HepG2 (cell line): ENCODE data around the gene SALL2. TPM values are rescaled to one million over a fixed set of nuclear protein-coding genes. Genes with fewer than 3 reads are reported as not detected.

Experiments
- CENPX ChIP-seq: sonication (generic); formaldehyde crosslinking; IDR thresholded peaks from 2 replicates; pipeline ENCODE4 v1.9.0; 2021; ENCODE audit warnings: mild to moderate bottlenecking, missing genetic modification reagents, moderate library complexity
- MAZ ChIP-seq, 2 experiments: sonication (generic) in 1 of 2; formaldehyde crosslinking in 1 of 2; IDR thresholded peaks; 2 replicates each; pipeline versions ENCODE4 v1.5.0 to v1.6.1; 2012 to 2020; ENCODE audit warnings: low read depth in 2 of 2, mild to moderate bottlenecking in 2 of 2, borderline replicate concordance in 1 of 2, improper control_type of control experiment in 1 of 2, low read length in 1 of 2, missing genetic modification reagents in 1 of 2, moderate library complexity in 1 of 2
- NFKBIZ ChIP-seq: IDR thresholded peaks from 2 replicates; pipeline ENCODE4 v1.6.1; 2018; ENCODE audit warnings: missing genetic modification reagents, missing compliant biosample characterization
- NPAS2 ChIP-seq: sonication (generic); formaldehyde crosslinking; IDR thresholded peaks from 2 replicates; pipeline ENCODE4 v1.8.0; 2022; ENCODE audit warnings: mild to moderate bottlenecking, missing genetic modification reagents, borderline replicate concordance
- NR1H2 ChIP-seq: sonication (generic); formaldehyde crosslinking; IDR thresholded peaks from 2 replicates; pipeline ENCODE4 v1.8.1; 2022; ENCODE audit warnings: low read depth, missing genetic modification reagents, borderline replicate concordance
- RFX5 ChIP-seq: IDR thresholded peaks from 2 replicates; pipeline ENCODE4 v1.6.1; 2011; ENCODE audit warnings: low read depth, low read length, improper control_type of control experiment
- SIN3A ChIP-seq: IDR thresholded peaks from 2 replicates; pipeline ENCODE4 v1.6.1; 2011; ENCODE audit warnings: low read depth, mild to moderate bottlenecking, control low read depth, low read length, borderline replicate concordance
- SIX1 ChIP-seq: sonication (generic); formaldehyde crosslinking; IDR thresholded peaks from 2 replicates; pipeline ENCODE4 v1.4.0; 2020; ENCODE audit warnings: missing genetic modification reagents, borderline replicate concordance
- SNRNP70 ChIP-seq: fragments of 200-400 bp; formaldehyde crosslinking; IDR thresholded peaks from 2 replicates; pipeline ENCODE4 v1.6.1; 2017; ENCODE audit warnings: mild to moderate bottlenecking, low read depth, low read length, moderate library complexity
- U2AF2 ChIP-seq: fragments of 200-400 bp; formaldehyde crosslinking; IDR thresholded peaks from 2 replicates; pipeline ENCODE4 v1.6.1; 2017; ENCODE audit warnings: low read depth, mild to moderate bottlenecking, low read length
- ZNF441 ChIP-seq: sonication (generic); formaldehyde crosslinking; IDR thresholded peaks from 2 replicates; pipeline ENCODE4 v1.7.0; 2021; ENCODE audit warnings: missing genetic modification reagents, borderline replicate concordance
- ZNF556 ChIP-seq: sonication (generic); formaldehyde crosslinking; IDR thresholded peaks from 2 replicates; pipeline ENCODE4 v1.4.0; 2020; ENCODE audit warnings: mild to moderate bottlenecking, missing genetic modification reagents, borderline replicate concordance
- ZNF567 ChIP-seq: sonication (generic); formaldehyde crosslinking; IDR thresholded peaks from 2 replicates; pipeline ENCODE4 v1.8.1; 2023; ENCODE audit warnings: mild to moderate bottlenecking, missing genetic modification reagents, borderline replicate concordance
- polyA plus RNA-seq, 8 experiments: library from polyadenylated mRNA; depleted of rRNA in 3 of 8; stranded (reverse) in 7 of 8; unstranded in 1 of 8; fragments of >200 nt; fragmentation: Illumina TruSeq in 4 of 8; extraction: Trizol in 4 of 8; gene quantifications; 2 replicates each; pipeline versions ENCODE4 v1.2.1 to v1.2.3, GENCODE V29; 2011 to 2016; ENCODE audit warnings: low read depth in 4 of 8, missing spikeins in 1 of 8, mixed read lengths in 1 of 8; ENCODE audit not compliant: insufficient read depth in 1 of 8
- total RNA-seq, 5 experiments: library from RNA; depleted of rRNA; stranded (reverse); fragments of >200 nt; fragmentation: Illumina TruSeq; extraction: Trizol; gene quantifications; 2 replicates each; pipeline ENCODE4 v1.2.3, GENCODE V29; 2016; ENCODE audit warnings: low read depth in 1 of 5
- TF ChIP-seq, protein P1 (sequence below): IDR thresholded peaks from 2 replicates; pipeline ENCODE4 v1.6.1; 2018; ENCODE audit warnings: missing genetic modification reagents
- TF ChIP-seq, protein P2 (sequence below): sonication (generic); formaldehyde crosslinking; IDR thresholded peaks from 2 replicates; pipeline ENCODE4 v1.8.1; 2022; ENCODE audit warnings: low read depth, mild to moderate bottlenecking, missing genetic modification reagents
- TF ChIP-seq, protein P3 (sequence below): sonication (generic); formaldehyde crosslinking; IDR thresholded peaks from 2 replicates; pipeline ENCODE4 v1.4.0; 2020; ENCODE audit warnings: mild to moderate bottlenecking, missing genetic modification reagents
- TF ChIP-seq, protein P4 (sequence below): sonication (generic); formaldehyde crosslinking; IDR thresholded peaks from 2 replicates; pipeline ENCODE4 v1.4.0; 2020; ENCODE audit warnings: missing genetic modification reagents
- TF ChIP-seq, protein P5 (sequence below): IDR thresholded peaks from 2 replicates; pipeline ENCODE4 v1.6.1; 2012; ENCODE audit warnings: low read length, improper control_type of control experiment

Gene SALL2
- total and polyA plus RNA-seq, 2 of the 13 experiments (the other 11 are each of a cell fraction or from before 2014, with no cell fraction given), result 4.9 to 5.8 TPM

DNA sequence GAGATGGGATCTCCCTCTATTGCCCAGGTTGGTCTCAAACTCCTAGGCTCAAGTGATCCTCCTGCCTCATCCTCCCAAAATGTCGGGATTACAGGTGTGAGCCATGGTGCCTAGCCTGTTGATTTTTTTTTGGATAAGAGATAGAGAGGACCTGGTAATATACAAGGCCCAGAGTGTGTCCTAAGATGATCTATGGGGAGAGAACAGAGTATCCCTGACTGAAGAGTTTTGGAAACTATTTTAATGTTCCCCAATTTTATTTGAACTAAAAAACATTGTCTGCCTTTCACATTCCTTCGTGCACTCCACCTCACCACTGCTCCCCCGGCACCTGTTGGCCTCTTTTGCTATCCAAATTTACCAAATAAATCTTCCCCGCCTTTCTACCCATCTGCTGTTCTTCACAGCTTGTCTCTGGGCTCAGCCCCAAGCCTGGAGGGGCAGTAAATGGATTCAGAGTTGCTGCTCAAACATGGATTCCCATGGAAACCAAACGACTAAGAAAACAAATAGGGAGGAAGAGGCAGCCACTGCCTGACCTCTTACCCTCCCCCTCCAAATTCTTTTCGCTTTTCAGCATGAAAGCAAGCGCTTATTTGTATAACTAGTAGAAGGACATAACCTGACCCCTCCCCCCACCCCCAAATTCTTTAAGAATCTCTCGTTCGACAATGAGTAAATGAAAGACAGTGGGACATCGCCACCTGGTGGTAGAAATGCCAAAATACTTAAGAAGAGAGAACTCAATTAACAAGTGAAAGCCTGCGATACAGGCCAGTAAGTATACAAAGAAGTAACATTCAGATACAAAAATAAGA is 31.1 kb upstream of the SALL2 start (continued):
- TF ChIP-seq U2AF2, result no peak
- TF ChIP-seq ZNF441 (CRISPR knock-in tag), result no peak; the same call in 1 of the 2 replicates
- no peak; the same call in 1 of the 2 replicates for TF ChIP-seq ZNF556 (CRISPR knock-in tag)
- TF ChIP-seq, protein P1, sequence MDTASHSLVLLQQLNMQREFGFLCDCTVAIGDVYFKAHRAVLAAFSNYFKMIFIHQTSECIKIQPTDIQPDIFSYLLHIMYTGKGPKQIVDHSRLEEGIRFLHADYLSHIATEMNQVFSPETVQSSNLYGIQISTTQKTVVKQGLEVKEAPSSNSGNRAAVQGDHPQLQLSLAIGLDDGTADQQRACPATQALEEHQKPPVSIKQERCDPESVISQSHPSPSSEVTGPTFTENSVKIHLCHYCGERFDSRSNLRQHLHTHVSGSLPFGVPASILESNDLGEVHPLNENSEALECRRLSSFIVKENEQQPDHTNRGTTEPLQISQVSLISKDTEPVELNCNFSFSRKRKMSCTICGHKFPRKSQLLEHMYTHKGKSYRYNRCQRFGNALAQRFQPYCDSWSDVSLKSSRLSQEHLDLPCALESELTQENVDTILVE, result peak; percentile 58
- TF ChIP-seq, protein P2, sequence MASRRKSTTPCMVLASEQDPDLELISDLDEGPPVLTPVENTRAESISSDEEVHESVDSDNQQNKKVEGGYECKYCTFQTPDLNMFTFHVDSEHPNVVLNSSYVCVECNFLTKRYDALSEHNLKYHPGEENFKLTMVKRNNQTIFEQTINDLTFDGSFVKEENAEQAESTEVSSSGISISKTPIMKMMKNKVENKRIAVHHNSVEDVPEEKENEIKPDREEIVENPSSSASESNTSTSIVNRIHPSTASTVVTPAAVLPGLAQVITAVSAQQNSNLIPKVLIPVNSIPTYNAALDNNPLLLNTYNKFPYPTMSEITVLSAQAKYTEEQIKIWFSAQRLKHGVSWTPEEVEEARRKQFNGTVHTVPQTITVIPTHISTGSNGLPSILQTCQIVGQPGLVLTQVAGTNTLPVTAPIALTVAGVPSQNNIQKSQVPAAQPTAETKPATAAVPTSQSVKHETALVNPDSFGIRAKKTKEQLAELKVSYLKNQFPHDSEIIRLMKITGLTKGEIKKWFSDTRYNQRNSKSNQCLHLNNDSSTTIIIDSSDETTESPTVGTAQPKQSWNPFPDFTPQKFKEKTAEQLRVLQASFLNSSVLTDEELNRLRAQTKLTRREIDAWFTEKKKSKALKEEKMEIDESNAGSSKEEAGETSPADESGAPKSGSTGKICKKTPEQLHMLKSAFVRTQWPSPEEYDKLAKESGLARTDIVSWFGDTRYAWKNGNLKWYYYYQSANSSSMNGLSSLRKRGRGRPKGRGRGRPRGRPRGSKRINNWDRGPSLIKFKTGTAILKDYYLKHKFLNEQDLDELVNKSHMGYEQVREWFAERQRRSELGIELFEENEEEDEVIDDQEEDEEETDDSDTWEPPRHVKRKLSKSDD, result 0 out of 2 replicates have a peak, but pooled peaks have one; percentile 40
- TF ChIP-seq SIX1 (CRISPR knock-in tag), result no peak
- TF ChIP-seq NR1H2 (CRISPR knock-in tag), result no peak
- TF ChIP-seq, protein P3, sequence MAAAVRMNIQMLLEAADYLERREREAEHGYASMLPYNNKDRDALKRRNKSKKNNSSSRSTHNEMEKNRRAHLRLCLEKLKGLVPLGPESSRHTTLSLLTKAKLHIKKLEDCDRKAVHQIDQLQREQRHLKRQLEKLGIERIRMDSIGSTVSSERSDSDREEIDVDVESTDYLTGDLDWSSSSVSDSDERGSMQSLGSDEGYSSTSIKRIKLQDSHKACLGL (CRISPR knock-in tag), result no peak
- TF ChIP-seq, protein P4, sequence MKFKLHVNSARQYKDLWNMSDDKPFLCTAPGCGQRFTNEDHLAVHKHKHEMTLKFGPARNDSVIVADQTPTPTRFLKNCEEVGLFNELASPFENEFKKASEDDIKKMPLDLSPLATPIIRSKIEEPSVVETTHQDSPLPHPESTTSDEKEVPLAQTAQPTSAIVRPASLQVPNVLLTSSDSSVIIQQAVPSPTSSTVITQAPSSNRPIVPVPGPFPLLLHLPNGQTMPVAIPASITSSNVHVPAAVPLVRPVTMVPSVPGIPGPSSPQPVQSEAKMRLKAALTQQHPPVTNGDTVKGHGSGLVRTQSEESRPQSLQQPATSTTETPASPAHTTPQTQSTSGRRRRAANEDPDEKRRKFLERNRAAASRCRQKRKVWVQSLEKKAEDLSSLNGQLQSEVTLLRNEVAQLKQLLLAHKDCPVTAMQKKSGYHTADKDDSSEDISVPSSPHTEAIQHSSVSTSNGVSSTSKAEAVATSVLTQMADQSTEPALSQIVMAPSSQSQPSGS (CRISPR knock-in tag), result no peak
- TF ChIP-seq, protein P5, sequence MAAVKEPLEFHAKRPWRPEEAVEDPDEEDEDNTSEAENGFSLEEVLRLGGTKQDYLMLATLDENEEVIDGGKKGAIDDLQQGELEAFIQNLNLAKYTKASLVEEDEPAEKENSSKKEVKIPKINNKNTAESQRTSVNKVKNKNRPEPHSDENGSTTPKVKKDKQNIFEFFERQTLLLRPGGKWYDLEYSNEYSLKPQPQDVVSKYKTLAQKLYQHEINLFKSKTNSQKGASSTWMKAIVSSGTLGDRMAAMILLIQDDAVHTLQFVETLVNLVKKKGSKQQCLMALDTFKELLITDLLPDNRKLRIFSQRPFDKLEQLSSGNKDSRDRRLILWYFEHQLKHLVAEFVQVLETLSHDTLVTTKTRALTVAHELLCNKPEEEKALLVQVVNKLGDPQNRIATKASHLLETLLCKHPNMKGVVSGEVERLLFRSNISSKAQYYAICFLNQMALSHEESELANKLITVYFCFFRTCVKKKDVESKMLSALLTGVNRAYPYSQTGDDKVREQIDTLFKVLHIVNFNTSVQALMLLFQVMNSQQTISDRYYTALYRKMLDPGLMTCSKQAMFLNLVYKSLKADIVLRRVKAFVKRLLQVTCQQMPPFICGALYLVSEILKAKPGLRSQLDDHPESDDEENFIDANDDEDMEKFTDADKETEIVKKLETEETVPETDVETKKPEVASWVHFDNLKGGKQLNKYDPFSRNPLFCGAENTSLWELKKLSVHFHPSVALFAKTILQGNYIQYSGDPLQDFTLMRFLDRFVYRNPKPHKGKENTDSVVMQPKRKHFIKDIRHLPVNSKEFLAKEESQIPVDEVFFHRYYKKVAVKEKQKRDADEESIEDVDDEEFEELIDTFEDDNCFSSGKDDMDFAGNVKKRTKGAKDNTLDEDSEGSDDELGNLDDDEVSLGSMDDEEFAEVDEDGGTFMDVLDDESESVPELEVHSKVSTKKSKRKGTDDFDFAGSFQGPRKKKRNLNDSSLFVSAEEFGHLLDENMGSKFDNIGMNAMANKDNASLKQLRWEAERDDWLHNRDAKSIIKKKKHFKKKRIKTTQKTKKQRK, result no peak
- TF ChIP-seq NFKBIZ (CRISPR knock-in tag), result no peak; the same call in 1 of the 2 replicates
- TF ChIP-seq MAZ (IDR thresholded peaks at IDR 0.05; ENCODE audit: borderline replicate concordance, low read depth, low read length), result peak; percentile 90
- TF ChIP-seq MAZ (CRISPR knock-in tag; IDR thresholded peaks at IDR 0.05; ENCODE audit: low read depth), result 0 out of 2 replicates have a peak, but pooled peaks have one; percentile 14
- no peak for TF ChIP-seq CENPX
- no peak for TF ChIP-seq SIN3A
- TF ChIP-seq RFX5, result peak; percentile 8; the same call in 1 of the 2 replicates
- no peak for TF ChIP-seq NPAS2 (CRISPR knock-in tag)
- no peak for TF ChIP-seq SNRNP70
- no peak for TF ChIP-seq ZNF567 (CRISPR knock-in tag)
